ENCODE measurements around the gene SPHK1. TPM values are rescaled to one million over a fixed set of nuclear protein-coding genes. Genes with fewer than 3 reads are reported as not detected.
A peak's percentile ranks its signal among the peaks of the same experiment; 100 is the strongest.

The SPHK1 gene
- total RNA-seq, 2 donors from 2014 or later: 11.6 to 13.9 TPM

DNA sequence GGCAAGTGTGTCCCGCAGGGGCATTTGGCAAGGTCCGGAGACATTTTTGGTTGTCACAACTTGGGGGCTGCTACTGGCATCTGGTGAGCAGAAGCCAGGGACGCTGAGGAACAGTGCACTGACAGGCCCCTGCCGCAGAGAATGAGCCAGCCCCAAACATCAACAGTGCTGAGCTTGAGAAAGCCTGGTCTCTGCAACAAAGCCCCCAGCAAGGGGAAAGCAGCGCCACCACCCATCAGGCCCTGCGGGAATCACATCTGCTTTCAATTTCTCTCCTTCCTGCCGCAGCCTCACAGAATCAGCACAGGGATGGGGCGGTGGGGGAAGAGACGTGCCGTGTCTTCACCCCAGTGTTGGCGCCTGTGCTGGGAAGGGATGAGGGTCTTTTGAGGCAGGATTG lies 15.9 kb upstream of the SPHK1 start:
- Mint-ChIP-seq H3K27ac (no peak overlapping the region), H3K36me3 (ENCODE audit: insufficient read depth in 2 of 2) (no peaks in the 10 kb centered on the region), H3K9me3 (no peaks in the 10 kb centered on the region), H3K4me3 (no peak overlapping the region), H3K27me3 (ENCODE audit: low read depth) (no peaks in the 10 kb centered on the region), H3K4me1 (ENCODE audit: low read depth) (peaks cover 6% of the 10 kb centered on the region)
- ATAC-seq (replicated peaks in 1 of 2): no peak
- DNase-seq: no peak

DNA sequence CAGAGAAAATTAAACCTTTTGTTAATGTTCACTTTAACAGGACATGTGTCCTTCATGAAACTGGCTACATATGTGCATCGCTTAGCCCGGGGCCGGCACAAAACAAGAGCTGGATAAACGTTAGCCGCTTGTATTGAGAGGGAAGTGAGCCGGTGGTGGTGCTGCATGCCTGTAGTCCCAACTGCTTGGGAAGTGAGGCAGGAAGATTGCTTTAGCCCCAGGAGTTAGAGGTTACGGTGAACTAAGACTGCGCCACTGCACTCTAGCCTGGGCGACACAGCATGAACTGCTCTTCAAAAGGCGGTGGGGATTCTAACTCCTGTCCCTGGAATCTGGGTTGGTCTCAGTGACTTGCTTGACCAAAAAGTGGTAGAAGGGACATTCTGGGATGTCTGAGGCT lies 15.0 kb upstream of the SPHK1 start:
- no peak for ATAC-seq (replicated peaks in 1 of 2)
- no peak for DNase-seq
- no peaks in the 10 kb centered on the region for H3K27me3 Mint-ChIP-seq (ENCODE audit: low read depth)
- no peak overlapping the region for H3K4me3 Mint-ChIP-seq
- peaks cover 6% of the 10 kb centered on the region for H3K4me1 Mint-ChIP-seq (ENCODE audit: low read depth)
- no peaks in the 10 kb centered on the region for H3K36me3 Mint-ChIP-seq (ENCODE audit: insufficient read depth in 2 of 2)
- H3K9me3 Mint-ChIP-seq: no peaks in the 10 kb centered on the region
- no peak overlapping the region for H3K27ac Mint-ChIP-seq

DNA sequence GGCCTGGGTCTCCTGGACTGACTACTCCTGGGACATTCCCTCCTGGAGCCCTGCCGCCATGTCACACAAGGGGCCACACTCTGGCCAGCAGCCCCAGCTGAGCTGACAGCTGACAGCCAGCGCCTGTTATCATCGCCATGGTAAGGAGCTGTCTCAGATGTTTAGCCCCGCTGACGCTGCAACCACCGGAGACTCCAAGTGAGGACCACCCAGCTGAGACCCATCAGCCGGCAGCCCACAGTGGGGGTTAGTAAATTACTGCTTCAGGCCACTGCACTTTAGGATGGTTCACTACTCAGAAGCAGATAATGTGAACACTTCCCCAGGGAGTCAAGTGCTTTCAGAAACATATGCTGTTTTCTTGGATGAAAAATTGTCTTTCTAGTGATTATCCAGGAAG lies 14.6 kb upstream of the SPHK1 start:
- Mint-ChIP-seq H3K9me3 (no peaks in the 10 kb centered on the region), H3K4me3 (no peak overlapping the region), H3K27ac (no peak overlapping the region), H3K36me3 (ENCODE audit: insufficient read depth in 2 of 2) (no peaks in the 10 kb centered on the region), H3K4me1 (ENCODE audit: low read depth) (peaks cover 6% of the 10 kb centered on the region), H3K27me3 (ENCODE audit: low read depth) (no peaks in the 10 kb centered on the region)
- DNase-seq (no peak), ATAC-seq (replicated peaks in 1 of 2) (no peak)

DNA sequence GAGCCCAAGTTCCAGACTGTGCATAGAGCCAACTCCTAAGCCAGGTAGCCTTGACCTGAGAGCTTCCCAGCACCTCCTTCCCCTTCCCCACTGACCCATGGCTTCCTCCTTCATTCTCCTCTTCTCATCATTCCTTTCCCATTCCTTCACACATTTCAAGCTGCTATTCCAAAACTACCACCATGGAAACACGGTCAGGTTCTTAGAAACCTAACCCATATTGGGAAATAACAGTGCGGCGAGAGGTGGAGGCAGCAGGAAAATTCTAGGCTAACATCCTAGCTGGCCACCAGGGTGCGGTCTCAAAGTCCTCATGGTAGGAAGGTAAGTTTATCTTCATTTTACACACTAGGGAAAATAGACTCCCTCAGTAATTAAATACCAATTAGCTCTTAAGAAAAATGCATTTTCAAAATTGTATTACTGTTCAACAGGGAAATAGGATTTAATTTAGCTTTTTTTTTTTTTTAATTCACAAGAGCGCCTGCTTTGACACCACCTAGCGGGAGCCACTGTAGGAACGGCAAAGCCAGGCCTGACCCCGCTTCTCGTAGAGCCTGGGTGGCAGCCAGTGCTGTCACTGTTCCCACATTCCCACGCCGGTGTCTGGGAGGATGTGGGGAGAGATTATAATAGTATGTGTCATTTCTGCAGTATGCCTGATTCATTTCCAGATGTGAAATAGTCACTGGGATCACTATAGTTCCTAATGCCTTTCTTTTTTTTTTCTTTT lies 14.0 kb upstream of the SPHK1 start:
- no peak for DNase-seq
- Mint-ChIP-seq H3K4me1 (ENCODE audit: low read depth) (peaks cover 6% of the 10 kb centered on the region), H3K4me3 (no peak overlapping the region), H3K27me3 (ENCODE audit: low read depth) (no peaks in the 10 kb centered on the region), H3K27ac (no peak overlapping the region), H3K36me3 (ENCODE audit: insufficient read depth in 2 of 2) (no peaks in the 10 kb centered on the region), H3K9me3 (no peaks in the 10 kb centered on the region)
- peak in 1 of 2 donors; percentile 46 for ATAC-seq (replicated peaks in 1 of 2)

DNA sequence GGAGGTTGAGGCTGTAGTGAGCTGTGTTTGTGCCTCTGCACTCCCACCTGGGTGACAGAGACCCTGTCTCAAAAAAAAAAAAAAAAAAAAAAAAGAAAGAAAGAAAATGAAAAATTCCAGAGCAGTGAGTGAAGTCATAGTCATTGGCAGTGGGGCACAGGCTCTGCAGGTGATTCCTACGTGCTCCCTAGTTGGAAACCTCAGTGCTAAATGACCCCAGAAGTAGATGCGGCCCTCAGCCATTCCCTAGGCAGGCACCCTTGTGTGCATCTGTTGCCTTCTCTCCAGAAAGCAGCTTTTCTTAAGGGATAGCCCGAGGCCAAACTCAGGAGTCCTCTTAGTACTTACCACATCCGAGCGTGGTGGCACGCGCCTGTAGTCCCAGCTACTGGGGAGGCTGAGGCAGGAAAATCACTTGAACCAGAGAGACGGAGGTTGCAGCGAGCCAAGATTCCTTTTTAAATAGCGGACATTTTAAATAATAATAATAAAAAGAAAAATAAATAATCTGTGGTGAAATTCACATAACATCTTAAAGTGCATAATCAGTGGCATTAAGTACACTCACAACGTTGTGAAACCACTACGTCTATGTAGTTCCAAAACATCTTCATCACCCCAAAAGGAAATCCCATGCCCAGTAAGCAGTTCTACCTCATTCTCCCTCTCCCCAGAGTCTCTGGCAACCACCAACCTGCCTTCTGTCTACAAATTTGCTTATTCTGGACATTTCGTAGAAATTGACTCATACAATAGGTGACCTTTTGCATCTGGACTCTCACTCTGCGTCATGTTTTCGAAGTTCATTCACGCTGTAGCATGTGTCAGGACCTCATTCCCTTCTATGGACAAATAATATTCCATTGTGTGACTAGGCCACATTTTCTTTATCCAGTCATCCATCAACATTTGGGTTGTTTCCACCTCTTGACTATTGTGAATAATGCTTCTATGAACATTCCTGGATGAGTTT lies 12.5 kb upstream of the SPHK1 start:
- H3K9me3 Mint-ChIP-seq: no peaks in the 10 kb centered on the region

DNA sequence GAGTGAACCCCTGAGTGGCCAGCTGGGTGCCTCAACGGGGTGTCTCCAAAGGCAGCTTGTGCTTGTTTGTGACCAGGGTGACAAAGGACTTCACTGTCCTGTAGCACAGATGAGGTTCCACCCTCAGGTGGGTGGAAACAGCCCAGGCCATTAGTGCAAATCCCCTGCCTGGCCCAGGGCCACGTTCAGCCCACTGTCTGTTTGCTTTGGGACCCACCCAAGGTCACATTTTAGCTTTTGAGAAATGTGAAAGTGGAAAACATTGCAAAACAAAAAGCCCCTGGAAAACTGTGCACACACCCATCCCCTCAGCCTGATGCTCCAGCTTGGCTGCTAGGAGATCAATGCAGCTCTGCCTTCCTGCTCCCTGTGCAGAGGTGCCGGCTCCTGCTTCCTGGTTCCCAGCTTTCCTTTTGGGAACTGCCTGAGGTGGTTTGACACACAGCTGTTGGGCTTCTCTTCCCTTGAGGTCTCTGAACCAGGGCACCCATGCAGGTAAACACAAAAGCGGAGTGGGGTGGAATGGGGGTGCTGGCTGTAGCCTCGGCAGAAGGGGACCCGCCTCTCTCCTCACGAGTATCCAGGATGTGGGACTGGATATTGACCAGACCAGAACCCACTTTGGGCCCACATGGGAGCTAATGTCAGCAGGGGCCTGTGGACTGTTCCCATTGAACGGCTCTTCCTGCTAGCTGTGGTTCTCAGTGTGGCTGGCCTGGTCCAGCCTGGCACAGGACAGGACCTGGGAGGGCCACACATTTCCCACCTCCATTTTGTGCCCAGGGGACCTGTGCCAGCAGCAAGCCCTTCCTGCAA lies 7.9 kb upstream of the SPHK1 start:
- no peak for ATAC-seq (replicated peaks in 1 of 2)
- Mint-ChIP-seq H3K9me3 (no peaks in the 10 kb centered on the region), H3K4me1 (ENCODE audit: low read depth) (no peaks in the 10 kb centered on the region), H3K27ac (no peak overlapping the region), H3K4me3 (no peak overlapping the region), H3K36me3 (ENCODE audit: insufficient read depth in 2 of 2) (no peaks in the 10 kb centered on the region), H3K27me3 (ENCODE audit: low read depth) (no peaks in the 10 kb centered on the region)
- DNase-seq: no peak

More for the DNA sequence above, 12.5 kb upstream of the SPHK1 start:
- no peak for DNase-seq
- peak; percentile 36 to 74 for ATAC-seq (replicated peaks in 1 of 2)
- Mint-ChIP-seq H3K27me3 (ENCODE audit: low read depth) (no peaks in the 10 kb centered on the region), H3K4me3 (peak overlapping the region in 1 of 2 donors; percentile 1), H3K36me3 (ENCODE audit: insufficient read depth in 2 of 2) (no peaks in the 10 kb centered on the region), H3K27ac (no peak overlapping the region), H3K4me1 (ENCODE audit: low read depth) (no peaks in the 10 kb centered on the region)

DNA sequence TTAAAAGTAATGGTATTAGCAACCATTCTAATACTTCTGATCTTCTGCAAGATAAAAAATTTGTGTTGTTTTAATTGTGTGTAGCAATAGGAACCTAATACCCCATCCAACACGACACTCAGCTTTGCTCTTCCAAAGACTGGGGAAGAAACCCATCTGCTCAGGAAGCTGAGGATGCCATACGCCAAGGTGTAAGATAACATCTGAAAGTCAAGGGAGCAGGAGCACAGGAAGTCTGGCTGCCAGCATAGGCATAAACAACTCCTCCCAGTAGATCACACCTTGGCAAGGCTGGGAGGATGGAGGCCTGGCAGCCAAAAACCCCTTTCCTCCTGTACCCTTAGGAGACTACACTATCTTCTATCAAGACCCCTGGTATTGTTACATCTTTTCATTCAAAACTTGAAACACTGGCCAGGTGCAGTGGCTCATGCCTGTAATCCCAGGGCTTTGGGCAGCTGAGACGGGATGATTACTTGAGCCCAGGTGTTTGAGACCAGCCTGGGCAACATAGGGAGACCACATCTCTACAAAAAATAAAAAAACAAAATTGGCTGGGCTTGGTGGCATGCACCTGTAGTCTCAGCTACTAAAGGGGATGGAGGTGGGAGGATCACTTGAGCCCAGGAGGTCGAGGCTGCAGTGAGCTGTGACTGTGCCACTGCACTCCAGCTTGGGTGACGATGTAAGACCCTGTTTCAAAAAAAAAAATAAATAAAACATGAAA lies 5.7 kb upstream of the SPHK1 start:
- no peak for DNase-seq
- H3K9me3 Mint-ChIP-seq: no peaks in the 10 kb centered on the region
- ATAC-seq (replicated peaks in 1 of 2): no peak
- no peak overlapping the region for H3K4me3 Mint-ChIP-seq
- H3K27me3 Mint-ChIP-seq (ENCODE audit: low read depth): no peaks in the 10 kb centered on the region
- H3K36me3 Mint-ChIP-seq (ENCODE audit: insufficient read depth in 2 of 2): peaks cover 0 to 1% of the 10 kb centered on the region in 2 donors
- no peak overlapping the region for H3K27ac Mint-ChIP-seq
- peaks cover 5% of the 10 kb centered on the region for H3K4me1 Mint-ChIP-seq (ENCODE audit: low read depth)

DNA sequence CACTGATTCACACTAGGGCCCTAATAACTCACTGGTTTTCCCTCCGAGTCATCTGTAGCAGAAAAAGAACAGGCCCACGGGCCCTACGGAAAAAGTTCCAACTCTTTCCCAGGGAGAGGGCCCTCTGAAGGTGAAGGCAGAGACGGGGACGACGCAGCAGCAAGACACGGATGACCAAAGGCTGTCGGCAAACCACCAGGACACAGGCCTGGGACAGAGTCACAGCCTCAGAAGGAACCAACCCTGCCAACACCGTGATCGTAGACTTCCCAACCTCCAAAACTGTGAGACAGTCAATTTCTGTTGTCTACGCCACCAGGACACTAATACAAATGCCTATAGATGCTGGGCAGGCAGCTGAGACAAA lies 5.2 kb upstream of the SPHK1 start:
- ATAC-seq (replicated peaks in 1 of 2): no peak
- H3K27ac Mint-ChIP-seq: no peak overlapping the region
- no peak overlapping the region for H3K4me3 Mint-ChIP-seq
- no peak for DNase-seq
- peaks cover 5% of the 10 kb centered on the region for H3K4me1 Mint-ChIP-seq (ENCODE audit: low read depth)
- H3K27me3 Mint-ChIP-seq (ENCODE audit: low read depth): no peaks in the 10 kb centered on the region
- H3K36me3 Mint-ChIP-seq (ENCODE audit: insufficient read depth in 2 of 2): peaks cover 0 to 1% of the 10 kb centered on the region in 2 donors
- H3K9me3 Mint-ChIP-seq: no peaks in the 10 kb centered on the region

DNA sequence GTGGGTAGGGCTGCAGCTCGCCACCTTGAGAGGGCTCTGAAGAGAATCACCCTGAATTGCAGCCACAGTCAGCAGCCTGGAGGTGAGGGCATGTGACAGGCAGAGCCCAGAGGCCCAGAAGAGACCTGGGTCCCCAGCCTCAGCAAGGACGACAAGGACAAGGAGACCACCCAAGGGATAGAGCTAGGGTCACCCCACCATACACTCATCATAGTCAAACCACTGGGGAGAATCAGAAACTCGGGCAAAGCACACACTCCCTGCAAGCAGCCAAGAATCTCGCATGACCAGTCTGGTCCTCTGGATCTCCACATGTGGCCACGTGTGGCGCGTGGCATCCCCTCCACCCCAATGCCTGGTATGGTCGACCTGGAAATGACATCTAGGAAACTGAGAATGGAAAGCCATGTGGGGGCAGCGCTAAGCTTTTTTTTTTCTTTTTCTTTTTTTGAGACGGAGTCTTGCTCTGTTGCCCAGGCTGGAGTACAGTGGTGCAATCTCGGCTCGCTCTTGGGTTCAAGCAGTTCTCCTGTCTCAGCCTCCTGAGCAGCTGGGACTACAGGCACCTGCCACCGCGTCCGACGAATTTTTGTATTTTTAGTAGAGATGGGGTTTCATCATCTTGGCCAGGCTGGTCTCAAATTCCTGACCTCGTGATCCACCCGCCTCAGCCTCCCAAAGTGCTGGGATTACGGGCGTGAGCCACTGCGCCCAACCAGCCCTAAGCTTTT lies 4.6 kb upstream of the SPHK1 start:
- Mint-ChIP-seq H3K4me1 (ENCODE audit: low read depth) (peaks cover 5% of the 10 kb centered on the region), H3K36me3 (ENCODE audit: insufficient read depth in 2 of 2) (peaks cover 0 to 1% of the 10 kb centered on the region in 2 donors), H3K9me3 (no peaks in the 10 kb centered on the region), H3K4me3 (no peak overlapping the region), H3K27ac (no peak overlapping the region), H3K27me3 (ENCODE audit: low read depth) (no peaks in the 10 kb centered on the region)
- no peak for ATAC-seq (replicated peaks in 1 of 2)
- DNase-seq: no peak

DNA sequence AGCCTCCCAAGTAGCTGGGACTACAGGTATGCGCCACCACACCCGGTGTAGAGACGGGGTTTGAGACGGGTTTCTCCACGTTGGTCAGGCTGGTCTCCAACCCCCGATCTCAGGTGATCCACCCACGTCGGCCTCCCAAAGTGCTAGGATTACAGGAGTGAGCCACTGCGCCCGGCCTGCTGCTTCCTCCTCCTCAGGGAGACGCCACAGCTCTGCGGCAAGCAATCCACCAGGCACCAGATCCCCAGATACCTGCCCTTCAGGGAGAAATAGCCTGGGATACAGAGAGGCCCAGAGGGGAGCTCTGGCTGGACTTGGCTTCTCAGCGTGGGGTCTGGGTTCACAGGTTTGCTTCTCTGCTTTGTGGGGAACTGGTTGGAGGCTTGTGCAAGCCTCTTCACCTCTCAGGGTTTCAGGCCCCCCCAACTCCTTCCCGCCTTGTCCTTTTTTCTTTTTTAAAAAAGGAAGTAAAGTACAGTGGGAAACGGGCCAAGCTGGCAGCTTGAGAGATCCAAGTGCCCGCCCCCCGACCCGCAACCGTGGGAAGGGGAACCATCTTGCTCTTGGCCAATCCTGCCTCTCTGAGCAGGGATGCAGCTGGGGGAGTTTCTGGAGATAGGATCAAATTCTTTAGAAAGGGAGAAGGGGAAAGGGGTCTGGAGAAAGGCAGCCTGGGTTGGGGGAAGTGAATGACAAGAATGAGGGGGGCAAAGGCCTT lies 2.6 kb upstream of the SPHK1 start:
- no peak overlapping the region for H3K27ac Mint-ChIP-seq
- peaks cover 15% of the 10 kb centered on the region for H3K4me1 Mint-ChIP-seq (ENCODE audit: low read depth)
- no peaks in the 10 kb centered on the region for H3K9me3 Mint-ChIP-seq
- H3K36me3 Mint-ChIP-seq (ENCODE audit: insufficient read depth in 2 of 2): peaks cover 0 to 1% of the 10 kb centered on the region in 2 donors
- peak overlapping the region; percentile 95 to 98 for H3K4me3 Mint-ChIP-seq
- no peak for DNase-seq
- no peak for ATAC-seq (replicated peaks in 1 of 2)
- no peaks in the 10 kb centered on the region for H3K27me3 Mint-ChIP-seq (ENCODE audit: low read depth)

DNA sequence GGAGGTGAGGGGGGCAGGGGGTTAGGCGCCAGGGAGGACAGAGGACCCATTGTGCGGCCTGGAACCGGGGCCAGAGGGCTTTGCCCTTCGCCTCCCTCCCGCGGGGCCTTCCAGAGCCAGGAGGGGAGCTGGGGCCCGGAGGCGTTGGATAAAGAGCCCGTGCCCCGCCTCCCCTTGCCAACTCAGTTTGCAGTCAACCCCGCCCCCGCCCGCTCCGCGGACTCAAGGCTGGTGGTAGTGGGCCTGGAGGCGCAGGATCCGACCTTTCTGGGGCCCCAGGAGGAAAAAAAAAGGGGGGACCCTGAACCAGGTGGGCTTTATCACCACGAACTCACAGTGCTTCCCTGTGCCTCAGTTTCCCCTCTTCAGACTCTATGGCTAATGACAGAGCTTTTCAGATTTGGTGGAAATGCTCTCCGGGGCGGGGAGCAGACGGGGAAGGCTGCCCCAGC lies 2.0 kb upstream of the SPHK1 start:
- Mint-ChIP-seq H3K27ac (no peak overlapping the region), H3K4me1 (ENCODE audit: low read depth) (peaks cover 15% of the 10 kb centered on the region), H3K27me3 (ENCODE audit: low read depth) (no peaks in the 10 kb centered on the region), H3K4me3 (peak overlapping the region; percentile 95 to 98), H3K36me3 (ENCODE audit: insufficient read depth in 2 of 2) (peaks cover 0 to 1% of the 10 kb centered on the region in 2 donors), H3K9me3 (no peaks in the 10 kb centered on the region)
- DNase-seq (peak; percentile 38 to 46), ATAC-seq (replicated peaks in 1 of 2) (no peak)

All from activated T-cell treated with anti-CD3 and anti-CD28 coated beads, Interleukin-2, amount 50 U/mL, for 72 hours (primary cell).